ENCODE results near the gene PRAME.

DNA sequence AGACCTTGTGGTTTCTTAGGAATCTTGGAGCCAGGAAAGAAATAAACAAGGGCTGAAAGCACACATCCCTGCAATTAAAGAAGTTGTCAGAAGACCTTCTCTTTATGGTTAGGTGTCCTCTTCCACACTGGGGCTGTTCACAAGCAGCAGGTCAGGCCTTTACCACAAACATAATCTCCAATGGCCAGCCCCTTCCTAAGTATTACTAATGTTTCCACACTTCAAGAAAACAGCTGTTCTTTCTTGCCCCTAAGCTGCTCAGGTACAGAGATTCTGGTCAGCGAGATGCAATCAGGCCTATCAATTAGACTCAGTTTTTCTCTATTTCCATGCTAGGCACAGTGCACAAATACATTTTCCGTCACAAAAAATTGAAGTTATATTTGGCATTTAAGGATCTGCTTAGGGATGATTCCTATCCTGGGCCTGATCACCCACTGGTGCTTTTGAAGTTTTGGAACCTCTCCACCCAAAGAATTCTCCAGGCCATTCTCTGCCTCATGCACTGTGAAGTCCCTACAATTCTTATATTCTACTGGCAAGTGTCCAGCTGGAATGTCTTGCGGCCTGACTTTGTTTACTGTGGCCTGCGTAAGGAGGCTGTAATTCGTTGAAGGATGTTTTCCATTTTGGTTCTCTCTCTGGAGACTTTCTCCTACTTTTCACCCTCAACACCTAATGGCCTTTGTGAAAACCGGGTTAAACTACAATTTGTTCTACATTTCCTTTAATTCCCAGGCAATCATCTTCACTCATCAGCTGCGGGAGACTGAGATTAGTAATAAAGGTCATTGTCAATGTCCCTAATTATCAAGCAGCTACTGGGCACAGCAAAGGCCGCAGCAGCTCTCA, 5.1 kb downstream of the PRAME start:
- TF ChIP-seq, protein P1, sequence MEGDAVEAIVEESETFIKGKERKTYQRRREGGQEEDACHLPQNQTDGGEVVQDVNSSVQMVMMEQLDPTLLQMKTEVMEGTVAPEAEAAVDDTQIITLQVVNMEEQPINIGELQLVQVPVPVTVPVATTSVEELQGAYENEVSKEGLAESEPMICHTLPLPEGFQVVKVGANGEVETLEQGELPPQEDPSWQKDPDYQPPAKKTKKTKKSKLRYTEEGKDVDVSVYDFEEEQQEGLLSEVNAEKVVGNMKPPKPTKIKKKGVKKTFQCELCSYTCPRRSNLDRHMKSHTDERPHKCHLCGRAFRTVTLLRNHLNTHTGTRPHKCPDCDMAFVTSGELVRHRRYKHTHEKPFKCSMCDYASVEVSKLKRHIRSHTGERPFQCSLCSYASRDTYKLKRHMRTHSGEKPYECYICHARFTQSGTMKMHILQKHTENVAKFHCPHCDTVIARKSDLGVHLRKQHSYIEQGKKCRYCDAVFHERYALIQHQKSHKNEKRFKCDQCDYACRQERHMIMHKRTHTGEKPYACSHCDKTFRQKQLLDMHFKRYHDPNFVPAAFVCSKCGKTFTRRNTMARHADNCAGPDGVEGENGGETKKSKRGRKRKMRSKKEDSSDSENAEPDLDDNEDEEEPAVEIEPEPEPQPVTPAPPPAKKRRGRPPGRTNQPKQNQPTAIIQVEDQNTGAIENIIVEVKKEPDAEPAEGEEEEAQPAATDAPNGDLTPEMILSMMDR (IDR thresholded peaks at IDR 0.05; ENCODE audit: low read length): no peak
- no peak for TF ChIP-seq EZH2 (optimal IDR thresholded peaks at IDR 0.05; ENCODE audit: low read depth, low read length)
